HG03159 (cell line): Measurements from ENCODE around the gene KDR.

Source experiments
- ATAC-seq: cut with Tn5 transposase; IDR thresholded peaks from one replicate; pipeline ENCODE4 v1.9.1; 2021; ENCODE audit warnings: mild to moderate bottlenecking, moderate library complexity; ENCODE audit not compliant: unreplicated experiment

Gene KDR

DNA sequence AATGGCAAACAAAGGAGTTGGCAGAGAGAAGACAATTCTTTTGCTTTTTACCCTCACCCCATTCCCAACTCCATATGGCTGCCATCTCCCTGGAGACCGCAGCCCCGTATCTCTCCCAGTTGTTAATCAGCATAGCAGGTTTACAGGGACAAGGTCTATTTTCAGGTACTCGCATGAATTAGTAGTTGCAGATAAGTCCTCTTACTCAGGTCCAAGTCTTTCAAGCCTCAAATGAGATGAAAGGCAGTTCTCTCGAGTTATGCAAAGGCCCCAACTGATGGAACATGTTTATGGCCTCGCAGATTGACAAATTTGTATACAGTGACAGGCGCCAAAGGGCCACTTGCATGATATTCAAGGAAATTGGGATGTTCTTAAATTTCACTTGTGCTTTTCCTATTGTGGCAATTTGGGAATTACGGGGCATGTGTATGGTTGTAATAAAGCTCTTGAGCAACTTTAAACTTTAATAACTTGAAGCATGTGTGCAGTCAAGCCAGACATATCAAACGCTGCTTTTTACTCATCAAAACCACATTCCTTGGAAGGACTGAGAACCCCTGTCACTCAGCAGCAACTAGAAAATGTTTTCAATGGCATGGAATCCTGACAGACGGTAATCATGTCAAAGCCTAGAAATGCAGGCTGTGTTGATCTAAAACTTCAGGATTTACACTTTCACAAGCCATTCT, 45.1 kb downstream of the KDR start:
- no peak for ATAC-seq

DNA sequence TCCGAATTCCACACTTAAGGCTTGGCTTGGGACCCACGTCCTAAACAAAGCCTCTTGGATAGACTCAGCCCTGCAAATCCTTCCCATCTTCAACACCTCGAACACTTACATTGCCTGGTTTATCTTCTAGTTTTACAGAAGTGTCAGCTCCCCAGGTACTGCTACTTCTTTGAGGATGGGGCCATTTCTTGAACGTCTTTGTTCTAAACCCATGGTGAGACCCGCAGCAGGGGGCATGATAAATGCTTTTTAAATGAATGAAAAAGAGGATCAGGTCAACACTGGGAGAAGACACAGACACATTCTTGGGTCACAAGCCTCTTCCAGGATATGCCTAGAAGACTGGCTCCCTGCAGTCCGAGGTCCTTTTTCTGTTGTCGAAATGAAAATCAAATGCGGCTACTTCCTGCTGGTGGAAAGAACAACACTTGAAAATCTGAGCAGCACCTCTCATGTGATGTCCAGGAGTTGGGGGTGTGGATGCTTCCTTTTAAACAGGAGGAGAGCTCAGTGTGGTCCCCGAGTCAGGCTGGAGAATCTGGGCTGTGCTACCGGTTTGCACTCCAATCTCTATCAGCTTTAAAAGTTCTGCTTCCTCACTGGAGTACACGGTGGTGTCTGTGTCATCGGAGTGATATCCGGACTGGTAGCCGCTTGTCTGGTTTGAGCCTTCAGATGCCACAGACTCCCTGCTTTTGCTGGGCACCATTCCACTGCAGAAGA, 45.8 kb downstream of the KDR start:
- no peak for ATAC-seq

DNA sequence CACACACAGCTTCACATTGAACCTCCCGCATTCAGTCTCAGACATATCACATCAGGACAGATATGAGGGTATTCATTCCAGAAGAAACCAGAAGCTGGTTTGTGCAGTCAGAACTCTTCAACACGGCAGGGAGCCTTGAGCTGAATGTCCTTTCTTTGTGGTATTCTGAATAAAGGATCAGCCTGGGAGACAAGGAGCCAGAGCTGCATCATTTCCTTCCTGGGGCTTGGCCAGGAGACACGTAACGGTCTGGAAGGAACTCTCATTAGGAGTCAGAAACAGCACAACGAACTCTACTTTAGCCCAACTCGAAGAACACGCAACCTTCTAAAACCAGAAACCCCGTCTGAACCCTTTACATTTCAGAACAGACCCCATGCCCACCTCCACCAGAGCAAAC, 46.4 kb downstream of the KDR start:
- no peak for ATAC-seq

- ATAC-seq = no peak
Observed at GRCh38 chr4:55077577-55077976, 47.8 kb downstream of the KDR start.

DNA sequence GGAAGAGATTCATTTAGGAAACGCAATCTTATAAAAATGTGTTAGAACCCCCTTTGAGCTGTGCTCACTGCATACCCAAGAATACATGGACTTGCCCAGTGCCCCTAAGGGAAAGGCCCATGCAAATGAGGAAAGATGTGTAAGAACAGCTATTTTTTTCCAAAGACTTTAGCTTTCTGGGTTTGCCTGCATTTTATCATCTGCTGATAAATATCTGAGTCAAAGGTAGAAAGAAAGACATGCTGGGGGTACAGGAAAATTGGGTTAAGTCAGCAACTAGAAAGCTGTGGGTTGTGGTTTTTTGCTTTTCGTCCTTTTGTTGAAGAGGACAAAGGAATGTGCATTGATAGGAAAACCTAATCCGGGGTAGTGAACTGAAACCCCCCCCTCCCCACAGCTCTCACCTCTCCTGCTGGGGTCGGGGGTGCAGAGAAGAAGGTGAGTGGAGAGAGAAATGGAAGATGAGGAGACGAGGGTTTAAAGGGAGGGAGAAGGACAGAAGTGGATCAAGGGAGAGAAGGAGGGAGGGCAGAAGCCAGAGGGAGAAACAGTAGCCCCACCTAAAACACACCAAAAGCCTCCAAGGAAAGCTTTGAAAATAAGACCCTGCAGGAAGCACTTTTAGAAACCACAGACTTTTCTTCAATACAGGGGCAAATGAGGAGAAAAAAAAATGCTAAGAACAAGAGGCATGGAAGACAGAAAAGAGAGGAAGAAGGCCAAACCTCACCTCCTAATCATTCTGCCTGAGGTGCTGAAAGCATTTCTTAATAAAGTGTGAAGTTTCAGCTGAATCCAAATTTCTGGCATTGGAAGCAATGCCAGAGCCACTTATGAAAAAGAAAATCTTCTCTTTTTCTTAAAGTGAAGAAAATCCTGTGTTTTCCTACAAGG, 49.3 kb downstream of the KDR start:
- ATAC-seq = no peak

DNA sequence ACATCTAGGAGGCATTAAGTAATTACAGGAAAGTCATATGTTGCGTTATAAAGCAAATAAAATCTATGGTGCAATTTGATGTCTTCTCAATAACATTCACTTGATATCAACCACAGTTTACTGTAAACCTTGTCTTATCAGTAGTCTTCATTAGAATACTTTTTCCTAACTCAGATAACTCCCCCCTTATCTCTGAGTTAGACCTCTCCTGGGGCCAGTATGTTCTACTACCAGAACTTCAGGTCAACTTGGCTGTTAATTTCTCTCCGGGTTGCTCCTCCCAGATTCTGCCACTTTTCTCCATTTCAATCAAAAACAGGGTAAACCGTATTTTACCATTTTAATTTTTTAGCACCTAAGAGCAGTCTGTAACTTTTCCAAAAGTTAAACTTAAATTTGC, 50.0 kb downstream of the KDR start:
- no peak for ATAC-seq

DNA sequence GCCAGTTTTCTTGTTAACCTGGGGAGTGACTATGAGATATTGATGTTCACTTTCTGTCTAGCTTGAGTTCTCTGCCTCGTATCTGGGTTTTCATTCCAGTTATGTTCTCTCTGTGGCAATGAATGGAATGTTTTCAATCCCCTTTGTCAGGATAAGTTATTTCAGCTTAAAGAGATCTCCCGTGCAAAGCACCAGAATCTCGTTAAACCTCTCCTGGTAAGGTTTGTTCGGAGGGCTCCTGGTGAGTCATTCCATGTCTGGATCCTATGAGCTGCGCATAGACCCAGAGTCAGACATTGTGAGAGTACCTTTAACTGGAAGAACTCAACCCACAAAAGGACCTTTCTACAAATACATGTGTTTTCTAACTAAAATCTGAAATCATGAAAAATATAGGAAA, 51.0 kb downstream of the KDR start:
- no peak for ATAC-seq

- no peak for ATAC-seq
Observed at GRCh38 chr4:55071951-55072350, 53.4 kb downstream of the KDR start.

- ATAC-seq = no peak
Observed at GRCh38 chr4:55069248-55069647, 56.1 kb downstream of the KDR start.

DNA sequence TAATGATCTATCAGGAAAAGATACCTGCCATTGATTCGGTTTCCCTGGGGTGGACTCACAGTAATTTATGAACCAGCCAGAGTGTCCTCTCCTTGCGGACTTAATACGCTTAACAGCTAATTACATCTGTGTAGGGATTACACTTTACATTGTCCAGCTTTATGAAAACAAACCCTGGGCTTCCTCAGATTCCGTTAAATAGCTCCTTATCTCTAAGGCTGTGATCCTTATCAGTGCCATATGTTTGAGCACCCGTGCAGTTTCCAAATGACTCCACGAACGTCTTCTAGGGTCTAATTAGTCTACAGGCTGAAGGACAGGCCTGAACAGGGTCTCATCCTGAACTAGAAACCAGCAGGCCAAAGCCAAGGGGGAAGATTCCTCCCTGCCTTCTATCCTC, 56.9 kb downstream of the KDR start:
- no peak for ATAC-seq

GRCh38 chr4:55066018-55066417, 59.4 kb downstream of the KDR start:
- ATAC-seq = no peak

DNA sequence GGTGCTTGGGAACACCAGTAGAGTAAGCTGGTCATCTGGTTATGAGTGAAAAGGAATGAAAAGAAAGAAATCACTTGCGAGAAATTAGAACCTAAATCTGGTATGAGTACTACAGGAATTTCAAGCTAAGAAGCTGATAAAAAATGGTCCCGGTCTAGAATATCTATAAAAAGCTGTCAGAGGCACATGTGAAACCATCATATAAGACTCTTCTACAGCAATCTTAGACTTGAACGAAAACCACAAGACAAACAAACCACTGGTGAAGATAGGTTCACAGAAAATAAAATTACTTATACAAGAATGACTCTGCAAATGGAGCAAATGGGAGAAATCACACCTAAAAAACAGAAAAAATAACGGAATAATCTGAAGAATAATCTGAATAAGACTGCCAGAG, 69.9 kb downstream of the KDR start:
- ATAC-seq = no peak

- no peak for ATAC-seq
Observed at GRCh38 chr4:55051532-55051931, 73.9 kb downstream of the KDR start.

DNA sequence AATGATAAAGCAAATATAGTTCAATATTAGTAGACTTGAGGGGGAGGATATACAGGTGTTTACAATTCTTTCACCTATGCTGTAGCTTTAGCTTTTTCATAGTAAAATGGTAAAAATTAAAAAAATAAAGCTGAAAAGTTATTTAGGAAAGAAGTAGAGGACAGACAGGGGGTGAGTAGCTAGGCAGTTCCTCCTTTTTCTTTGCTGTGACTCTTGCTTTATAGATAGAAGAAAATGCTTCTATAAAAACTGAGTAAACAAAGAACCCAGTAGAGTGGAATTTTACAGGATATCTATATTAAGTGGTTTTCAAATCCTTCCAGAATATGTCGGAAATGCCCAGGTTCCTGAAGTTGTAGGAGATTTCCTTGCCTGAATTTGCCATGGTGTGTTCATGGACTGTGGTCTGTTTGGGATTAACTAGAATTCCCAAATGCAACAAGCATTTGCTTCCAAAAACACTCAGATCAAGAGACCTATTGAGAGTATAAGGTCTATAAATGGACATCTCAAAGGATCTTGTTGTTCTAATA, 74.9 kb downstream of the KDR start:
- no peak for ATAC-seq

- no peak for ATAC-seq
Observed at GRCh38 chr4:55038176-55038890, 87.1 kb downstream of the KDR start.

DNA sequence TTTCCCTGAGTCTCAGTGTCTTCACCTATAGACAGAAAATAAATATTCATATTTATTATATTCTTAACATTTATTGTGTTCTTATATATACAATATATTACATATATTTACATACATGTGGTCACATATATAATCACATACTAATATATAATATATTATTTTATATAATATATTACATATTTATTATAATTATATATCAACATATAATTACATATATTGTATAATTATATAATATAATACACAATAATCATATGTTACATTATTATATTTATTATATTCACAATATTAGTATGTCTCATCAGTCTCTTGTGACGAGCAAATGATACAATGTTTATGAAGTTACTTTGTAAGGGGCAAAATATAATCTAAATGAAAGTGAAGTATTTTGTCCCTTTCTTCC, 87.7 kb downstream of the KDR start:
- no peak for ATAC-seq

DNA sequence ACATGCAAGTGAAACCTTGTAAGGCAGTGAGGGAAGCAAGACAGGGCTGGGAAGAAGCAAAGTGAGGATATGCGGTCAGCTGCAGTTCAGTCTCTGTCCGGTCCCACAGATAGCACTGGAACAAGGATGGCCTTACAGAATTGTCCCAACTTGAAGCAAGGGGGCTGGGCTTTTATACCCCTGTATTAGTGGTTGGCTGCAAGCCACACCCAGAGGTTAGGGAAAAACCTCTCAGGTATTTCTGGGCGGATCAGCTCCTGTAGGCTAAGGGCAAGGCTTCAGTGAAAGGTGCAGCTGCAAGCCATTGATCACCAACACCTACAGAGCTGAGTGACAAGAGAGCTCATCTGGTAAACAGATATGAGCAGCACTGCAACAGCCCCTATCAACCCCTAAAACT, 89.0 kb downstream of the KDR start:
- no peak for ATAC-seq

GRCh38 chr4:55035892-55036291, 89.5 kb downstream of the KDR start:
- ATAC-seq = no peak

- no peak for ATAC-seq
Observed at GRCh38 chr4:55033296-55033695, 92.1 kb downstream of the KDR start.

GRCh38 chr4:55032788-55033187, 92.6 kb downstream of the KDR start:
- ATAC-seq = no peak

GRCh38 chr4:55032179-55032578, 93.2 kb downstream of the KDR start:
- ATAC-seq = no peak
